HCT116 (cell line): ENCODE data around the gene AP5Z1. TPM values are rescaled to one million over a fixed set of nuclear protein-coding genes. Genes with fewer than 3 reads are reported as not detected.

Source experiments
- ATAC-seq: fragments of 200-7000 bp; cut with Tn5 transposase; 2 replicates; pipeline ENCODE4 v1.9.1; 2020; ENCODE audit warnings: mild to moderate bottlenecking, moderate library complexity
- BruUV-seq: library from RNA; stranded (reverse); fragments of 400-500 nt; replicated peaks from 2 replicates; lab custom pipeline; 2021; lab: Mats Ljungman, UMichigan
- CTCF ChIA-PET: fragments of 300-600 bp; sonication (Branson Sonifier 250); formaldehyde crosslinking; loops from one replicate; lab custom pipeline; 2021; ENCODE audit warnings: antibody characterized with exemption; lab: Charles Lee
- POLR2A ChIA-PET: fragments of 300-600, 350-600 bp; sonication (Branson Sonifier 250); formaldehyde crosslinking; loops from one replicate; lab custom pipeline; 2021; ENCODE audit warnings: antibody characterized with exemption; lab: Charles Lee
- RAD21 ChIA-PET, 2 experiments: fragments of 300-600 bp; sonication (Branson Sonifier 250); formaldehyde crosslinking; loops; one replicate each; lab custom pipeline; 2023; ENCODE audit warnings: low total read pairs in 2 of 2; ENCODE audit not compliant: uncharacterized antibody in 2 of 2, unreplicated experiment in 2 of 2, low non-redundant PET in 1 of 2; lab: Charles Lee
- DNase-seq: peaks from one replicate; pipeline ENCODE4 v3.0.0-alpha.2; 2010; ENCODE audit warnings: low read depth, low spot score
- H2AFZ ChIP-seq: fragments of 200-600 bp; shearing (Covaris generic), sonication (generic); 2 replicates; pipeline ENCODE4 v1.6.1; 2017; ENCODE audit warnings: low read depth, mixed run types, mixed read lengths, antibody characterized with exemption, low read length; ENCODE audit not compliant: poor library complexity, severe bottlenecking
- H3K27ac ChIP-seq: 2 replicates; pipeline ENCODE4 v1.5.1; 2012; ENCODE audit warnings: low read depth, low read length
- H3K27me3 ChIP-seq: fragments of 200-600 bp; sonication (generic); 2 replicates; pipeline ENCODE4 v1.6.1; 2016; ENCODE audit warnings: mixed run types, low read length, mixed read lengths; ENCODE audit not compliant: insufficient read depth
- H3K36me3 ChIP-seq, 2 experiments: fragments of 200-500 bp in 1 of 2; fragments of 200-600 bp in 1 of 2; sonication (Bioruptor generic) in 1 of 2; sonication (generic) in 1 of 2; 2 replicates each; pipeline versions ENCODE4 v1.5.1 to v1.6.1; 2014 to 2016; ENCODE audit warnings: low read length in 2 of 2, inconsistent platforms in 1 of 2, mixed read lengths in 1 of 2, mixed run types in 1 of 2; ENCODE audit not compliant: insufficient read depth in 2 of 2, control insufficient read depth in 1 of 2
- H3K4me1 ChIP-seq, 2 experiments: fragments of 200-600 bp in 1 of 2; sonication (generic) in 1 of 2; 2 replicates each; pipeline versions ENCODE4 v1.5.1 to v1.6.1; 2012 to 2017; ENCODE audit warnings: low read length in 2 of 2, inconsistent platforms in 1 of 2, mild to moderate bottlenecking in 1 of 2, mixed read lengths in 1 of 2, mixed run types in 1 of 2, moderate library complexity in 1 of 2; ENCODE audit not compliant: insufficient read depth in 2 of 2, control insufficient read depth in 1 of 2
- H3K4me2 ChIP-seq: fragments of 200-600 bp; sonication (generic); 2 replicates; pipeline ENCODE4 v1.6.1; 2017; ENCODE audit warnings: mixed run types, low read length, mixed read lengths
- H3K4me3 ChIP-seq, 2 experiments: fragments of 200-600 bp in 1 of 2; sonication (generic) in 1 of 2; replicated peaks in 1 of 2; 2 replicates each; pipeline ENCODE4 v1.5.1; 2011 to 2016; ENCODE audit warnings: low read length in 2 of 2, control low read depth in 1 of 2, low read depth in 1 of 2, mild to moderate bottlenecking in 1 of 2, mixed read lengths in 1 of 2, mixed run types in 1 of 2
- H3K79me2 ChIP-seq: fragments of 200-600 bp; sonication (generic); 2 replicates; pipeline ENCODE4 v1.6.1; 2017; ENCODE audit warnings: mild to moderate bottlenecking, mixed run types, low read length, moderate library complexity, mixed read lengths; ENCODE audit not compliant: insufficient read depth
- H3K9ac ChIP-seq: fragments of 200-600 bp; sonication (generic); 2 replicates; pipeline ENCODE4 v1.6.1; 2016; ENCODE audit warnings: low read length, mixed read lengths
- H3K9me2 ChIP-seq: fragments of 200-600 bp; sonication (generic), shearing (Covaris generic); 2 replicates; pipeline ENCODE4 v1.6.1; 2017; ENCODE audit warnings: mixed run types, mild to moderate bottlenecking, moderate library complexity; ENCODE audit not compliant: insufficient read depth
- H3K9me3 ChIP-seq, 2 experiments: fragments of 200-500 bp in 1 of 2; fragments of 200-600 bp in 1 of 2; sonication (Bioruptor generic) in 1 of 2; sonication (generic) in 1 of 2; 2 replicates each; pipeline ENCODE4 v1.6.1; 2014 to 2017; ENCODE audit warnings: low read length in 2 of 2, mixed read lengths in 2 of 2, inconsistent platforms in 1 of 2, low read depth in 1 of 2, mild to moderate bottlenecking in 1 of 2, mixed run types in 1 of 2, moderate library complexity in 1 of 2; ENCODE audit not compliant: control insufficient read depth in 1 of 2, insufficient read depth in 1 of 2
- H4K20me1 ChIP-seq: fragments of 200-600 bp; sonication (generic), shearing (Covaris generic); 2 replicates; pipeline ENCODE4 v1.6.1; 2017; ENCODE audit warnings: mixed run types, mild to moderate bottlenecking, moderate library complexity; ENCODE audit not compliant: insufficient read depth
- CEBPB ChIP-seq: IDR thresholded peaks from 2 replicates; pipeline ENCODE4 v1.6.1; 2012; ENCODE audit warnings: low read depth
- CTCF ChIP-seq, 3 experiments: fragments of 200-600 bp in 1 of 3; sonication (generic) in 1 of 3; IDR thresholded peaks in 2 of 3; conservative IDR thresholded peaks in 1 of 3; 2 replicates each; pipeline ENCODE4 v1.5.1; 2012 to 2017; ENCODE audit warnings: low read depth in 2 of 3, low read length in 2 of 3, antibody characterized with exemption in 1 of 3, borderline replicate concordance in 1 of 3, control low read depth in 1 of 3, mild to moderate bottlenecking in 1 of 3, mixed read lengths in 1 of 3, mixed run types in 1 of 3, moderate library complexity in 1 of 3; ENCODE audit not compliant: insufficient read depth in 1 of 3
- EZH2phosphoT487 ChIP-seq: fragments of 200-600 bp; IDR thresholded peaks from 2 replicates; pipeline ENCODE4 v1.6.1; 2018; ENCODE audit warnings: antibody characterized with exemption, borderline replicate concordance
- POLR2AphosphoS5 ChIP-seq: IDR thresholded peaks from 2 replicates; pipeline ENCODE4 v1.6.1; 2011; ENCODE audit warnings: mild to moderate bottlenecking, low read depth, low read length, moderate library complexity
- REST ChIP-seq: IDR thresholded peaks from 2 replicates; pipeline ENCODE4 v1.6.1; 2012; ENCODE audit warnings: low read depth
- SIN3A ChIP-seq: IDR thresholded peaks from 2 replicates; pipeline ENCODE4 v1.6.1; 2012; ENCODE audit warnings: low read depth
- SP1 ChIP-seq: IDR thresholded peaks from 2 replicates; pipeline ENCODE4 v1.6.1; 2012; ENCODE audit warnings: low read depth
- SRF ChIP-seq: IDR thresholded peaks from 2 replicates; pipeline ENCODE4 v1.6.1; 2012; ENCODE audit warnings: low read depth
- TCF7L2 ChIP-seq: IDR thresholded peaks from 2 replicates; pipeline ENCODE4 v1.7.0; 2011; ENCODE audit warnings: borderline replicate concordance, inconsistent platforms; ENCODE audit not compliant: insufficient read depth, insufficient read length; ENCODE audit errors: extremely low read depth
- ZFX ChIP-seq: fragments of 450-650 bp; IDR thresholded peaks from 2 replicates; pipeline ENCODE4 v1.6.1; 2017
- intact Hi-C: fragments of 100-400 bp; cut with micrococcal nuclease; formaldehyde crosslinking; loops from 2 replicates; pipeline ENCODE4 v1.10.0; 2022
- total RNA-seq: library from RNA; stranded (reverse); gene quantifications from one replicate; pipeline ENCODE4 v1.2.1, GENCODE V29; 2021; ENCODE audit not compliant: unreplicated experiment

Gene AP5Z1
- total RNA-seq, 1 experiment from 2014 or later = 23.2 TPM

GRCh38 chr7:4734587-4735345 lies 40.7 kb upstream of the AP5Z1 start:
- intact Hi-C loops = loop anchor here (5.0 kb wide), 1 partner anchor 42 kb away; no protein-coding TSS in a partner anchor
- ChIA-PET RAD21 (no interaction called here), CTCF (no interaction called here), POLR2A (no interaction called here)
- DNase-seq = no peak
- no peak overlapping the region for H3K4me2 ChIP-seq
- H3K4me3 ChIP-seq = no peak overlapping the region
- no peak for ATAC-seq
- no peak for TF ChIP-seq CEBPB
- no peak for TF ChIP-seq SIN3A
- no peak for TF ChIP-seq EZH2phosphoT487
- no peak for TF ChIP-seq SRF
- no peak for TF ChIP-seq CTCF (IDR thresholded peaks at IDR 0.05 in 2 of 3, conservative IDR thresholded peaks at IDR 0.05 in 1 of 3; ENCODE audit: borderline replicate concordance in 1 of 3, insufficient read depth in 1 of 3, low read depth in 2 of 3, low read length in 2 of 3)
- no peak for TF ChIP-seq REST
- no peak for TF ChIP-seq ZFX
- TF ChIP-seq SP1 = no peak
- TF ChIP-seq TCF7L2 = no peak
- no peak for TF ChIP-seq POLR2AphosphoS5
- H2AFZ ChIP-seq = no peak overlapping the region
- BruUV-seq = no TSS peak
- H3K9ac ChIP-seq = no peak overlapping the region
- 0 out of 2 replicates have a peak, but pooled peaks cover 2% of the 10 kb centered on the region for H4K20me1 ChIP-seq
- no peaks in the 10 kb centered on the region for H3K36me3 ChIP-seq
- peaks cover 30 to 53% of the 10 kb centered on the region in 2 experiments for H3K4me1 ChIP-seq
- no peaks in the 10 kb centered on the region for H3K27me3 ChIP-seq
- H3K9me3 ChIP-seq = no peaks in the 10 kb centered on the region
- H3K9me2 ChIP-seq = no peaks in the 10 kb centered on the region
- no peak overlapping the region for H3K27ac ChIP-seq
- peaks cover 95% of the 10 kb centered on the region for H3K79me2 ChIP-seq
